RWPE2 (cell line): Measurements from ENCODE around the gene CEP72.

Experiments
- ATAC-seq: fragments of 200-7000 bp; cut with Tn5 transposase; 3 replicates; pipeline ENCODE4 v1.9.1; 2021; ENCODE audit warnings: low read depth
- DNase-seq: peaks from one replicate; pipeline ENCODE4 v3.0.0-alpha.2; 2020; ENCODE audit warnings: low spot score
- H3K27ac ChIP-seq: fragments of 450-650 bp; 2 replicates; pipeline ENCODE4 v1.5.1; 2017; ENCODE audit warnings: mild to moderate bottlenecking; ENCODE audit not compliant: poor library complexity, severe bottlenecking
- H3K27me3 ChIP-seq: fragments of 250-450 bp; sonication (Bioruptor Pico); 2 replicates; pipeline ENCODE4 v1.5.1; 2021; ENCODE audit warnings: mild to moderate bottlenecking, moderate library complexity; ENCODE audit not compliant: insufficient read depth, poor library complexity, severe bottlenecking
- H3K36me3 ChIP-seq: fragments of 250-450 bp; sonication (Bioruptor Pico); 2 replicates; pipeline ENCODE4 v1.5.1; 2020; ENCODE audit warnings: low read depth, mild to moderate bottlenecking, moderate library complexity
- H3K4me1 ChIP-seq: fragments of 250-450 bp; sonication (Bioruptor Pico); 2 replicates; pipeline ENCODE4 v1.5.1; 2021; ENCODE audit warnings: mild to moderate bottlenecking, moderate library complexity; ENCODE audit not compliant: insufficient read depth, poor library complexity, severe bottlenecking
- H3K4me3 ChIP-seq: fragments of 250-450 bp; sonication (Bioruptor Pico); 2 replicates; pipeline ENCODE4 v1.5.1; 2021; ENCODE audit warnings: mild to moderate bottlenecking, moderate library complexity; ENCODE audit not compliant: severe bottlenecking
- H3K9me3 ChIP-seq: fragments of 250-450 bp; sonication (Bioruptor Pico); 2 replicates; pipeline ENCODE4 v1.5.1; 2021; ENCODE audit warnings: mild to moderate bottlenecking, moderate library complexity; ENCODE audit not compliant: severe bottlenecking
- TF ChIP-seq, protein P1 (sequence below): fragments of 450-650 bp; IDR thresholded peaks from one replicate; pipeline ENCODE4 v1.5.1; 2017; ENCODE audit warnings: mild to moderate bottlenecking, moderate library complexity; ENCODE audit not compliant: poor library complexity, severe bottlenecking

Gene CEP72

GRCh38 chr5:639253-639530 is 27.1 kb downstream of the CEP72 start:
- H3K9me3 ChIP-seq: no peaks in the 10 kb centered on the region
- ATAC-seq (no peak), DNase-seq (no peak)
- H3K36me3 ChIP-seq: peaks cover 71% of the 10 kb centered on the region
- H3K4me1 ChIP-seq: no peaks in the 10 kb centered on the region
- no peak overlapping the region for H3K4me3 ChIP-seq
- TF ChIP-seq, protein P1, sequence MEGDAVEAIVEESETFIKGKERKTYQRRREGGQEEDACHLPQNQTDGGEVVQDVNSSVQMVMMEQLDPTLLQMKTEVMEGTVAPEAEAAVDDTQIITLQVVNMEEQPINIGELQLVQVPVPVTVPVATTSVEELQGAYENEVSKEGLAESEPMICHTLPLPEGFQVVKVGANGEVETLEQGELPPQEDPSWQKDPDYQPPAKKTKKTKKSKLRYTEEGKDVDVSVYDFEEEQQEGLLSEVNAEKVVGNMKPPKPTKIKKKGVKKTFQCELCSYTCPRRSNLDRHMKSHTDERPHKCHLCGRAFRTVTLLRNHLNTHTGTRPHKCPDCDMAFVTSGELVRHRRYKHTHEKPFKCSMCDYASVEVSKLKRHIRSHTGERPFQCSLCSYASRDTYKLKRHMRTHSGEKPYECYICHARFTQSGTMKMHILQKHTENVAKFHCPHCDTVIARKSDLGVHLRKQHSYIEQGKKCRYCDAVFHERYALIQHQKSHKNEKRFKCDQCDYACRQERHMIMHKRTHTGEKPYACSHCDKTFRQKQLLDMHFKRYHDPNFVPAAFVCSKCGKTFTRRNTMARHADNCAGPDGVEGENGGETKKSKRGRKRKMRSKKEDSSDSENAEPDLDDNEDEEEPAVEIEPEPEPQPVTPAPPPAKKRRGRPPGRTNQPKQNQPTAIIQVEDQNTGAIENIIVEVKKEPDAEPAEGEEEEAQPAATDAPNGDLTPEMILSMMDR: no peak
- no peaks in the 10 kb centered on the region for H3K27me3 ChIP-seq
- no peak overlapping the region for H3K27ac ChIP-seq

DNA sequence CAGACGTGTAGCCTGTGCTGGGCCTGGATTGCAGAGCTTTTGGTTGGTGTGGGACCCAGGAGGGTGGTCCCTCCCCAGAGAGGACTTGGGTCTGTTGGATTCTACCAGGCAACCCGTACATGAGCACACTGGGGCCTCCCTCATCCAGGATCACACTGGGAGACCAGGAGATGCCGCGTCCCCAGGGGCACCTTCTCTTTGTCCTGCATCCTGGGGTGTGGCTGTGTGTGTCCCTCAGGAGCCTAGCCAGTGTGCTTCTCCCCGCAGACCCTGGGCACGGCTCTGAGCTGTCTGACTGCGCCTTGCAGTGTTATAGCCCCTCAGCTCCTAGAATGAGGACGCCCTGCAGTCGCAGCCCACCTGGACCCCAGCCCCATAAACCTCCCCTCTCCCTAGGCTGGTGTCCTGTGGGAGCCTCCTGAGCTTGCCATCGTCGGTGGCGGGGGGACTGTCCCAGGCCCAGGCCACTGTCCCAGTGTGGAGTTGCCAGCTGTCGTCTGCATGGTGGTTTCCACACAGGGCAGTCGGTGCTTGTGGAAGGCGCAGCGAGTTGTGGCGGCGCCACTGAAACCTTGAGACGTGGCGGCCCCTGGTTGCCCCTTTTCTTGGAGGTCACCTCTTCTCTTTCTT is 27.6 kb downstream of the CEP72 start:
- H3K36me3 ChIP-seq: peaks cover 71% of the 10 kb centered on the region
- no peaks in the 10 kb centered on the region for H3K27me3 ChIP-seq
- no peak for DNase-seq
- H3K27ac ChIP-seq: no peak overlapping the region
- ATAC-seq: no peak
- H3K4me1 ChIP-seq: no peaks in the 10 kb centered on the region
- H3K4me3 ChIP-seq: no peak overlapping the region
- no peaks in the 10 kb centered on the region for H3K9me3 ChIP-seq
- TF ChIP-seq, protein P1: no peak

- TF ChIP-seq, protein P1: no peak
- Histone ChIP-seq H3K4me1 (no peaks in the 10 kb centered on the region), H3K27me3 (no peaks in the 10 kb centered on the region), H3K4me3 (no peak overlapping the region), H3K9me3 (no peaks in the 10 kb centered on the region), H3K36me3 (peaks cover 69% of the 10 kb centered on the region), H3K27ac (no peak overlapping the region)
- ATAC-seq (peak; percentile 12; the same call in 1 of the 3 replicates), DNase-seq (peak; percentile 71)
These were observed 28.6 kb downstream of the CEP72 start for GRCh38 chr5:640461-641330.

DNA sequence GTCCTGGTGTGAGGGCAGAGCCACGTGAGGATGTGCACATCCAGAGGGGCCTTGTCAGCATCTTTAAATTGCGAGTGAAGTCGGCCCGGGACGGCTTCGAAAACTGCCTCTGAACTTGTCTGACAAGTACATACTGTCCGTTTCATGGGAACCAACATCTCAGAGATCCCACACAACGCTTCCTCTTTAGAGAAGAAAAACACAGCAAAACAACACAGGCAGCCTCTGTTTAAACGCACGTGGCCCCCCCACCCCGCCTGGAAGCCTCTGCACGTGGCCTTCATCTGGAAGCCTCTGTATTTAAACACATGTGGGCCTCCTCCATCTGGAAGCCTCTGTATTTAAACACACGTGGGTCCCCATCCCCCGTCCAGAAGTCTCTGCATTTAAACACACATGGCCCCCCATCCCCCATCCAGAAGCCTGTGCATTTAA is 29.2 kb downstream of the CEP72 start:
- TF ChIP-seq, protein P1: no peak
- ATAC-seq (no peak), DNase-seq (no peak)
- peaks cover 69% of the 10 kb centered on the region for H3K36me3 ChIP-seq
- H3K9me3 ChIP-seq: no peaks in the 10 kb centered on the region
- no peak overlapping the region for H3K4me3 ChIP-seq
- no peaks in the 10 kb centered on the region for H3K27me3 ChIP-seq
- no peak overlapping the region for H3K27ac ChIP-seq
- H3K4me1 ChIP-seq: no peaks in the 10 kb centered on the region

- DNase-seq (peak; percentile 72), ATAC-seq (no peak)
- H3K4me3 ChIP-seq: no peak overlapping the region
- no peak overlapping the region for H3K27ac ChIP-seq
- TF ChIP-seq, protein P1: no peak
- no peaks in the 10 kb centered on the region for H3K9me3 ChIP-seq
- no peaks in the 10 kb centered on the region for H3K27me3 ChIP-seq
- H3K36me3 ChIP-seq: peaks cover 69% of the 10 kb centered on the region
- no peaks in the 10 kb centered on the region for H3K4me1 ChIP-seq
These were observed 30.3 kb downstream of the CEP72 start for GRCh38 chr5:642481-642880.
